GM21723 (cell line): ENCODE data around the gene TIMM29.

Source experiments
- ATAC-seq: cut with Tn5 transposase; IDR thresholded peaks from one replicate; pipeline ENCODE4 v1.9.1; 2021; ENCODE audit warnings: mild to moderate bottlenecking, moderate library complexity; ENCODE audit not compliant: unreplicated experiment

Gene TIMM29

GRCh38 chr19:10911579-10912363 lies 16.8 kb upstream of the TIMM29 start:
- ATAC-seq, result no peak

DNA sequence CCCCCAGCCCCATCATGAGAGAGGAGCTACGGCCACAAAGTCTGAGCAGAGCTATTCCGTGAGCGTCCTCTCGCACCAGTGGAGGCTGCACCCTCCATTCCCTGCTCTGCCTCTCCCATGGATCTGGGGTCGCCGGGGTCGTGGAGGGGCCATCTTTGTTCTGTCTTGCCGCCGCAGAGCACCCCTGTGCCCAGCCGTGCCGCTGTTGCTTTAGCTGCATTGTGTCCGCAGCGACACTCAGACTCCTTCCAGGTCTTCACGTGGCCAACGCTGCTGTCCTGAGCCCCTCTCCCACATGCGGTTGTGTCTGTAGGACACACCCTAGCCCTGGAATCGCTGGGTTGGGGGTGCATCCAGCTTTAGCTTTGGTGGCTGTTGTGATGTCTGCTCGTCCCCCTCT lies 16.0 kb upstream of the TIMM29 start:
- no peak for ATAC-seq

DNA sequence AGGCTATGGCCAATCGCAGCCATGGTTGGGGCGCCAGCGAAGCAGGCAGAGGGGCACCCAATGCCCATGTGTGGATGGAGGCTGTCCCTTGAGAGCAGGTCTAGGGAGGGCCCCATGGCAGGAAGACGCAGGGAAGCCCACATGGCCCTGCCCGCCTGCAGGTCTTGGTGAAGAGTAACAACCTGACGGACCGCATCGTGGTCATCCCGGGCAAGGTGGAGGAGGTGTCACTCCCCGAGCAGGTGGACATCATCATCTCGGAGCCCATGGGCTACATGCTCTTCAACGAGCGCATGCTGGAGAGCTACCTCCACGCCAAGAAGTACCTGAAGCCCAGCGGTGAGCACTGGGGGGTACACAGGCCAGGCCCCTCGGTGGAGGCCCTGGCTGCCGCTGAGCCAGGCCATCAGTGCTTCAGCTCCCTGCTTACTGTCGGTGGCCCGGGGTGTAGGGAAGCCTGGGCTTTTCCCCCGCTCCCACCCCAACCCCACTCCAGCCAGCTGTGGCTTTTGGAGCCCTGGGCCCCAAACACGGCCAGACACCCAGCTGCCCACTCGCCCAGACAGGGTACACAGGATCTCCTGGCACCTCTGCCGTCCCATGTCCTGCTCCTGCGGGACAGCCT lies 14.8 kb upstream of the TIMM29 start:
- ATAC-seq, result no peak

GRCh38 chr19:10915130-10916091 lies 13.2 kb upstream of the TIMM29 start:
- no peak for ATAC-seq

GRCh38 chr19:10916602-10917001 lies 12.0 kb upstream of the TIMM29 start:
- no peak for ATAC-seq

DNA sequence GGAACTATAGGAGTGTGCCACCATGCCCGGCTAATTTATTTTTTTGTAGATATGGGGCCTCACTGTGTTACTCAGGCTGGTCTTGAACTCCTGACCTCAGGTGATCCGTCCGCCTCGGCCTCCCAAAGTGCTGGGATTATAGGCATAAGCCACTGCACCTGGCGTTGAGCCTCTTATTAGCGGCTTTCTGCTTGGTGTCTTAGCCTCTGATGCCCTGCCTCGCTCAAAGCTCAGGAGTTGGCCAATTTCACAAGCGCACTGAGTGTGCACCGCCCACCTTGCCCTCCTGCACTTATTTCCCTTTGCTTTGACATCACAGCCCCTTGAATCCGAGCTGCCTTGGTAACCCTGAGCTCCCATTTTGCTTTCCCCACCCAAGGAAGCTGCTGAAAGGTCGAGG lies 10.3 kb upstream of the TIMM29 start:
- ATAC-seq, result no peak

- no peak for ATAC-seq
Observed at GRCh38 chr19:10919352-10920287, 9.0 kb upstream of the TIMM29 start.

GRCh38 chr19:10920288-10920655 lies 8.3 kb upstream of the TIMM29 start:
- ATAC-seq, result no peak

GRCh38 chr19:10920781-10921180 lies 7.8 kb upstream of the TIMM29 start:
- ATAC-seq, result no peak

DNA sequence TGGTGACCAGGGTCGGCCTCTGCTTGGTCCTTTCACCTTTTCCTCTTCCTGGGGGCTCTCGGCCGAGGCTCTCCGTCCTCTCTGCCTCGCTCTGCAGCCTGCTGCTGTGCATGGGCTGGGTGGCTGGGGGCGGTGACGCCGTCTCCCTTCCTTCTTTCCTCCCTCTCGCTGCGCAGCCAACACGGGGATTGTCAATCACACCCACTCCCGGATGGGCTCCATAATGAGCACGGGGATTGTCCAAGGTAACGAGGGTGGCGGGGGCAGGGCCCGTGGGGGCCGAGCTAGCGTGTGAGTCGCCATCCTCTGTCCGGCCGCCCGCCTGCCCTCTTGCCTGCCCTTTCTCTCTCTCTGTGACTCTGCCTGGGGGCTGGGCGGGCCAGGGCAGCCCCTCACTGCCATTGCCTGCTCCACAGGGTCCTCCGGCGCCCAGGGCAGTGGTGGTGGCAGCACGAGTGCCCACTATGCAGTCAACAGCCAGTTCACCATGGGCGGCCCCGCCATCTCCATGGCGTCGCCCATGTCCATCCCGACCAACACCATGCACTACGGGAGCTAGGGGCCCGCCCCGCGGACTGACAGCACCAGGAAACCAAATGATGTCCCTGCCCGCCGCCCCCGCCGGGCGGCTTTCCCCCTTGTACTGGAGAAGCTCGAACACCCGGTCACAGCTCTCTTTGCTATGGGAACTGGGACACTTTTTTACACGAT lies 7.3 kb upstream of the TIMM29 start:
- ATAC-seq, result no peak

GRCh38 chr19:10921910-10922637 lies 6.5 kb upstream of the TIMM29 start:
- ATAC-seq, result no peak

- ATAC-seq, result no peak
Observed at GRCh38 chr19:10922638-10923014, 6.0 kb upstream of the TIMM29 start.

DNA sequence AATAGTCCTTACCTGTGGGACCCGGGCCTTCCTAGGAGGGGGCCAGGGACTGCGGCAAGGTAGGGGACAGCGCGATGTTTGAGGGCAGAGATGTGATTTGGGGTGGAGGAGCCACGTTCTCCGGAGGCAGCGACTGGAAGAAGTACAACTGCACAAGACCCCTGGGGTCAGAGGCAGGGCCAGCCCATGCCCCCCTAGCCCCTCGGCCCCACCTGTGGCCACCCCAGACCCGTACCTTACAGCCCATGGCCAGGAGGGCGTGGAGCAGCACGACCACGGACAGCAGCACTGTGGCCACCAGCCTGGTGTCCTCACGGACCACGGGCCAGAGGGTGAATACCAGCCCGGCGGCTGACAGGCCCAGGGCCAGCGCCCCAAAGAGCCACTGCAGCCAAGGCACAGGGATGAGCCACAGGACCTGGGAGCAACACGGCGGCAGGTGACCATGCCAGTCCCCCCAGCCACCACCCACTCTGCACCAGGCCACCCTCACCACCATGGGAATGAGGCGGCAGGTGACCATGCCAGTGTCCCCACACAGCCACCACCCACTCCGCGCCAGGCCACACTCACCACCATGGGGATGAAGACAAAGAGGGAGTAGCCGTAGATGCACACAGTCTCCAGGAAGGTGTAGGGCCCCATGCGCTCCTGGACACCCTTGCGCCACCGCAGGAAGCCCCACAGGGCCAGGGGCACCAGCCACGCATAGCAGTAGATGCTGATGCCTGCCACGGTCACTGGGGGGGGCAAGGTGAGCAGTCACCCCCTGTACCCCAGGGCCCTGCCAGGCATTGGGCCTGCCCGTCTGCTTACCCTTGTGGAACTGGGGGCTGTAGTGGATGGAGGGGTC lies 5.1 kb upstream of the TIMM29 start:
- ATAC-seq, result no peak

GRCh38 chr19:10924597-10924996 lies 4.0 kb upstream of the TIMM29 start:
- ATAC-seq, result no peak

DNA sequence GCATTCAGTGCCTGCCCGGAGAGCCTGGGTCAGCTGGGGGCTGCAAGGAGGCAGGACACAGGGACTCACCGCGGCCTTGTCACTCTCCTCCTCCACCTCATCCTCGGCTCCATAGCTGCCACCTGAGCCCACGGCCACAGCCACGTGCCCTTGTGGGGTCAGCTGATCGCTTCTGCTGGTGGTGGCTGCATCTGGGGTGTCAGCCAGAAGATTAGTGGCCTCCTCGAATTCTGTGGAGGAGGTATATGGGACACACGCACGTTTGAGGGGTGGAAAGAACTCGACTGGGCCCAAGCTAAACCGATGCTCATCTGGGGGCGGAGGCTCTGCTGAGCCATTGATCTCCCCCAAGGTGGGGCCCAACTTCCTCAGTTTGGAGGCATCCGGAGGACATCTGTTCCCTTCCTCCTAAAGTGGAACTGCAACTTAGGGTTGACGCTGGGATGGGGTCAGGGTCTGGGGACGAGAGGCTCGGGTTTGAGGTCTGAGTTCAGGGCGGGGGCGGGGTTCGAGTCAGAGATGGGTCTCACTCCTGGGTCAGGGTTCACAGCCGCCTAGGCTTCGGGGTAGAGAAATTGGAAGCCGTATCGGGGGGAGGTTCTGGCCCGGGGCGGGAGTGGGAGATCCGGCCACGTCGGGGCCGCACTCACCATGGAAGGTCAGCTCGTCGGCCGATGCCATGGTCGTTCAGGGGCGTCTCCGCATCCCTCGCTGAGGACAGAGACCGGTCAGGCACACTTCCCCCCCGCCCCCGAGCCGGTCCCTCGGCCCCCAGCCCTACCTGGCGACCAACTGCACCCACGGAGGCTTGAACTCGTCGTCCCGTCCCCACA lies 665 bp upstream of the TIMM29 start:
- peak; percentile 12 for ATAC-seq

- ATAC-seq, result peak; percentile 13
Observed at GRCh38 chr19:10929402-10929794, 787 bp downstream of the TIMM29 start.

- ATAC-seq, result no peak
Observed at GRCh38 chr19:10935371-10936059, 6.9 kb downstream of the TIMM29 start.
